Activated T-helper 9 cell treated with anti-CD3 and anti-CD28 coated beads, Interleukin-2, amount 50 U/mL, for 16 hours (primary cell): ENCODE results near the gene KLHL25.

Experiments
- DNase-seq: peaks from one replicate; pipeline ENCODE4 v3.0.0-alpha.2; 2020; ENCODE audit warnings: low read depth

The KLHL25 gene

GRCh38 chr15:85748176-85748575 lies 46.5 kb downstream of the KLHL25 start:
- no peak for DNase-seq

- no peak for DNase-seq
Measured at GRCh38 chr15:85746641-85747040, 48.1 kb downstream of the KLHL25 start.

DNA sequence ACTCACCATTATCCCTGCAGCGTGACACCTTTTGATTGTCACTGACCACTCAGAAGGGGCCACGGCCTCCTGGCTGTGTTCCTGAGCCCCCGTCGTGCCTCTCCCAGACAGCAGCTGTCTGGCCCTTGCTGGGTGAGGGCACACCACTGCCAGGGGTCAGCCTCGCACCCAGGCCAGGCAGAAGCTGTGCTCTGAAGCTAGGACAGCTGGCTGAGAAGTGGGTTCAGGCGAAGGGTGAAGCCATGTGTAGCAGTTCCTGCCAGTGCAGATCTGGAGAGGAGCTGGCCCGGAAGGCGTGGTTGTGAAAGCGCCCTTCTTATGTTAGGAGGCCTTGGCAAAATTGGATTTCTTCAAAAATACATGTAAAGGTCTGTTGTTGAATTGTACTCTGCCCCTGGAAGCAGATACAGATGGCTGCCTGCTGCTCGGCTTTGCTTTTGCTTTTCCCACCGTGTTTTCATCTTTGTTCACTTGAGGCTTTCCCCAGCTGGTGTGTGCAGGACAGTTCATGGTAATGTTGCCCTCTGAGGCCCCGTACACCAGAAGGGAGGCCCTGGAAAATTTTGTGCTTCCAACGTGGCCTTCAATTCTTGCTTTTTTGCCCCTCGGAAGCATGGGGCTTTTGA lies 49.1 kb downstream of the KLHL25 start:
- DNase-seq: no peak

DNA sequence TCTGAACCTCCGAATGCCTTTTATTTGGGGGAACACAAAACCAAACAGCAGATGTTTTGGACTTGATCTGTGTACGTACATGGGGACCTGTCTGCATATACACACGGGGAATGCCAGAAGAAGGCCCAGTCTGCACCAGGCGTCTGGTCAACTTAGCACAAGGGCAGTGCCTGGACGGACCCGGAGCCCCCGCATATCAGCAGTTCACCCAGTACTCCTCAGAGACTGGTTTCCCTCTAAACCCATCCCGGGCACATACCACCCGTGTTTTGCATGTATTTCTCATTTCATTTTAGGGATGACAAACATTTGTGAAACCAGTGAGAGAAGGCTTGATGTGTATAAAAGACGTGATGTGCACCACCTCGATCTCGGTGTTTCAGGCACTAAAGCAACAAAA lies 49.7 kb downstream of the KLHL25 start:
- no peak for DNase-seq

DNA sequence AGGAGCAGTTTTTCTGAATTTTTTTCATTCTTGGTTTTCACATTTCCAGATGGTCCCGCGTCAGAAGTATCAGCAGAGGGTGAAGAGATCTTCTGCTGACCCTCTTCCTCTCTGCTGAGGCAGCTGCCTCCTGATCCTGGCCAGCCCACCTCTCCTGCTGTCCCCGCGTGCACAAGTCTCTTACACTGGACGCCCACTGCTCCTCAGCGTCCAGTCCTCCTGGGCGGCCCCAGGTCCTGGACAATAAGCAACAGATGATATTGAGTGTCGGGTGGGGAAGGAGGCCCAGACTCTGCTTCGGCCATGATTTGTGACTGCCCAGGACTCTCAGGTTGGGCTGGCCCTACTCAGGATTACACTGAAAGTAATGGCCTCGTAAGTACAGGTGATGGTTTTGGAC lies 50.1 kb downstream of the KLHL25 start:
- DNase-seq: no peak

GRCh38 chr15:85743392-85744055 lies 51.2 kb downstream of the KLHL25 start:
- no peak for DNase-seq

GRCh38 chr15:85742186-85742821 lies 52.4 kb downstream of the KLHL25 start:
- DNase-seq: no peak

DNA sequence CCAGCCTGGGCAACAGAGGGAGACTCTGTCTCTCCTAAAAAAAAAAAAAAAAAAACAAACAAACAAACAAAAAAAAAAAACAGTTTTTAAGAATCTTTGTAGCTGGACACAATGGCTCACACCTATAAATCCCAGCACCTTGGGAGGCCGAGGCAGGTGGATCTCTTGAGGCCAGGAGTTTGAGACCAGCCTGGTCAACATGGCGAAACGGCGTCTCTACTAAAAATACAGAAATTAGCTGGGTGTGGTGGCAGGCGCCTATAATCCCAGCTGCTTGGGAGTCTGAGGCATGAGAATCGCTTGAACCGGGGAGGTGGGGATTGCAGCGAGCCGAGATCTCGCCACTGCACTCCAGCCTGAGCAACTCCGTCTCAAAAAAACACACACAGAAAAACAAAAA lies 53.1 kb downstream of the KLHL25 start:
- DNase-seq: no peak

DNA sequence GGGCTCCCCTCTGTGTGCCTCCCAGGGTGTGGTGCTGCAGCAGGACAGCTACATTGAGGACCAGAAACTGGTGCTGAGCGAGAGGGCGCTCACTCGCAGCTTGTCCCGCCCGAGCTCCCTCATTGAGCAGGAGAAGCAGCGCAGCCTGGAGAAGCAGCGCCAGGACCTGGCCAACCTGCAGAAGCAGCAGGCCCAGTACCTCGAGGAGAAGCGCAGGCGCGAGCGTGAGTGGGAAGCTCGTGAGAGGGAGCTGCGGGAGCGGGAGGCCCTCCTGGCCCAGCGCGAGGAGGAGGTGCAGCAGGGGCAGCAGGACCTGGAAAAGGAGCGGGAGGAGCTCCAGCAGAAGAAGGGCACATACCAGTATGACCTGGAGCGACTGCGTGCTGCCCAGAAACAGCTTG lies 53.7 kb downstream of the KLHL25 start:
- DNase-seq: no peak

GRCh38 chr15:85737061-85737460 lies 57.7 kb downstream of the KLHL25 start:
- no peak for DNase-seq

GRCh38 chr15:85733416-85733815 lies 61.3 kb downstream of the KLHL25 start:
- DNase-seq: no peak

DNA sequence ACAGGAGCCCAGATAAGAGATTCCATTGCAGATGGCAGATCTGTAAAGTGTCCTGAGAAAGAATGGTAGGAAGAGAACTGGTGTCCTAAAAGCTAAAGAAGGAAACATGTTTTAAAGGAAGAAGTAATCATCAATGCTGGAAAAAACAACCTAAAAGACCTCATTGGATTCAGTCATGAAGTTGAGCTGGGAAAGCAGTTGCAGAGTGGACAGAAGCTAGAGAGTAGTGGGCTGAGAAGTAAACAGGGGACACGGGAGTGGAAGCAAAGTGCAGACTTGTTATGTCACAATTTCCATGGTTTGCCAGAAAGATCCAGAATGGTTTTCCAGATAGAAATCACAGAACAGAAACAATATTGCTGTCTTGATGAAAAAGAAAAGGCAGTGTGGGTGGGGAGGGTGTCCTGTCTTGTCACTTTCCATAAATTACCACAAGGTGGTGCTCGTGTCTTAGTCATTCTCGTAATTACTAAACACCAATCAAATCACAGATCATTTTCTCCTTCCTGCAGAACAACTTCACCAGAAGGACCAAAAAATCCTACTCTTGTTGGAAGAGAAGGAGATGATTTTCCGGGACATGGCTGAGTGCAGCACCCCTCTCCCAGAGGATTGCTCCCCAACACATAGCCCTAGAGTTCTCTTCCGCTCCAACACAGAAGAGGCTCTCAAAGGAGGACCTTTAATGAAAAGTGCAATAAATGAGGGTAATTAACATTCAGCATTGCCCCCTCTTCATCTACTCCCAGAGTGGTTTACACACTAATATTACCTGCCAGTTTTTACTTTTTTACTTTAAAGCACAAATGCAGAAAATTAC lies 64.5 kb downstream of the KLHL25 start:
- no peak for DNase-seq

DNA sequence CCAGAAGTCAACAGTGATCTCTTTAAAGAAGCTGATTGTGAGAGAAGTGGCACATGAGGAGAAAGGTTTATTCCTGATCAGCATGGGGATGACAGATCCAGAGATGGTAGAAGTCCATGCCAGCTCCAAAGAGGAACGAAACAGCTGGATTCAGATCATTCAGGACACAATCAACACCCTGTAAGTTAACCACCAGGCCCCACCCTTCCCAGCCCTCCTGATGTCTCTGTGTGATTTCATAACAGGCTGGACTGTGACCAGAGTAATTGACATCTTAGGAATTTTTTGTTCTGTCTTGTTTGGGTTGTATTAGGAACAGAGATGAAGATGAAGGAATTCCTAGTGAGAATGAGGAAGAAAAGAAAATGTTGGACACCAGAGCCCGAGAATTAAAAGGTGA lies 67.7 kb downstream of the KLHL25 start:
- DNase-seq: no peak

GRCh38 chr15:85726454-85726853 lies 68.3 kb downstream of the KLHL25 start:
- DNase-seq: no peak

DNA sequence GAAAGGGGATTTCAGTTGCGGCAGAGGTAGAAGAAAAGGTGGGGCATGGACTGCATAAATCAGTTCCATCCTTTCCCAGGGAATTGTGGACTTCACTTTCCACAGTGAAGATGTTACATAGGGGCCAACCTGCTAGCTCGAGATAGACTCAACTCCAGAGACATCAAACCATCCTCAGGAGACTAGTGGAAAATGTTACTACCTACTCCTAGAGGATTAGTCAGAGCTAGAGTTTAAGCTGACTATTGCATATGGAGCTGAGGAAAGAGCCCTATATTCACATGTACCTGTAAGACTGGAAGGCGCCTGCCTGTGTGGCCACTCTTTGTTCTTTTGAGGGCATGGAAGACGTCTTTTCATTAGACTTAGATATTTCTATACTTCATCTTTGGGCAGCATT lies 69.2 kb downstream of the KLHL25 start:
- DNase-seq: no peak

DNA sequence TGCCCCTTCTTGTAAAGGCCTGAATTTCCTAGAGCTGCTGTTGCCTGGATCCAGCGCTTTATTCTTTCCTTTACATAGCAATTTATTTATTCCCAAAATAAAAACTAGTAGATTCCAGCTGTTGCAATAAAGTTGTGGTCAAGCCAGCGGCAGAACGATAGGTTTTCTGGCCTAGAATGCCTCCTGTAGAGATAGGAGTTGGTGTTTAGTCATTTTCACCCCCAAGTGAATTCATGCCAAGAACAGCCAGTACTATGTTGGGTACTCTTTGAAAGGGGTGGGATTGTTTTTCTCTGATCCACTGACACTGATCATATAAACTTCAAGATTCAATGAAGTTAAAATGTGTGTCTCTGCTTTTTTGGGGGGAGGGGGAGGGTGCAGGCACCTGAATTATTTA lies 69.7 kb downstream of the KLHL25 start:
- no peak for DNase-seq

DNA sequence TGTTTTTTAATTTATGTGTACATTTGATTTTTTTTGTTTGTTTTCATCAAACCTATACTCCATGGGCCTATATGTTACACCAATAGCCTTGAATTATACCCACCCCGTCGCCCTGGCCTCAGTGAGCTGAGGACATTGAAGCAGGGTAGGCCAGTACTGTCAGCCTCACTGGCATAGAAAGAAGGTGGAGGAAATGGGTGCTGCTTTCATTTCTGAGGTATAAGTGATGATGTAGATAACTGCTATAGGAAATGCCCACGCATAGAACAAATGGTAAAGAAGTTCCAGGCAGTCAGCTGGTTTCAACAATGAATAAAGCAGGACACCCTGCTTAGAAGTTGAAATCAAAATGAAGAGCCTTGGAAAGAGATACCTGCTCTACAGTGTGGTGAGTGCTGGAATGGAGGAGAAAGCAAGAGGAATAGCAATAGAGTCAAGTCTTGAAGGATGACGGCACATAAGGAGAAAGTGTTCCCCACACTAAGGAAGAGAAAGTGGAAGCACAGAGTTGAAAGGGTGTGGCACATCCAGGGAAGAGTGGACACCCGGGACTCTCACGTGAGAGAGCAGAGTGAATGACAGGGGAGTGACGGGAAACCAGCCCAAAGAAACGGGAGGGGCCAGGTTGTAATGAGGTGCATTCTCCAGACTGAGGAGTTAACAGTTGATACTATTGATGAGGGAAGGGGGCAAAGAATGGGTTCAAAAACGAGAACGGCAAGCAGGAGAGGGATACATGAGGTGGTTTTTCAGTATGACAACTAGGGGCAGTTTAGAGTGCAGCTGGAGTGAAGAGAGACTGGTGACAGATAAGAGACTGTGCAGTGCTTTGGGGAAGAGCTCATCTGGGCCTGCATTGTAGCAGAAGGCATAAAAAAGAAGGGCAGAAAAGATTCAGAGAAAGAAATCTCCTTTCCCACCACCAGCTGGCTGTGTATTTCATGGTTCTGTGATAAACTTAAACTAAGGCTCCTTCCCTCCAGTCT lies 70.5 kb downstream of the KLHL25 start:
- no peak for DNase-seq

DNA sequence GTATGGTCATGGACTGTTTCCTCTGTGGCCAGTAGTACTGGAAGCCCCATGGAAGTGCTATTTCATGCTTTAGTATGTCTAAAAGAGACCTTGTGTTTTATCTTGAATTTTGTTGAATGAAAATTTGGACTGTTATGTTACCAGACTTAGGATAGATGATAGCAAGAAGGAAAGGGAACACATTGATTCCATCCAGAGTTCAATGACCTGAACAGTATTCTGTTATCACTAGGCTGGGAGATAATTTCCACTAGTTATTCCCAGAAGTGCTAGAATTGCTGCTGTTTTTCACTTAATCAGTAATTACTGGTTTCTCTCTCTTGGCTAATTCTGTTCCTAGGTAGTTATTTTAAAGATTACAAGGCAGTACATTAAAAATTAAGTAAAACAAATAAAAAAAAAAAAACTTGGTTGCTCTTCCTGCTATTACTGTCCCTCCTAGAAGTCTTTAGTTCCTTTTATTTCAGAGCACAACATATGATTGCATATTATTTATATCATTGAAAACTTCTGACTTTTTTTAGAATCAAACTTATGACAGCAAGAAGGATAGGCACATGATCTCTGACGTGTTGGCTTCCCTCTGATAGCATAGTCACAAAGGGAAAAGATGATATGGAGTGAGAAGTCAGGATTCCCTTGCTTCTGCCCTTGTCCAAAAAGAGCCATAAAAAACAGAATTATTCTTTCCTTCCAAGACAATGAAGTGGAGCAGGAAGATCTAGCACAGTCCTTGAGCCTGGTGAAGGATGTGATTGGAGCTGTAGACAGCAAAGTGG lies 72.2 kb downstream of the KLHL25 start:
- no peak for DNase-seq

- no peak for DNase-seq
Measured at GRCh38 chr15:85718981-85719380, 75.7 kb downstream of the KLHL25 start.

DNA sequence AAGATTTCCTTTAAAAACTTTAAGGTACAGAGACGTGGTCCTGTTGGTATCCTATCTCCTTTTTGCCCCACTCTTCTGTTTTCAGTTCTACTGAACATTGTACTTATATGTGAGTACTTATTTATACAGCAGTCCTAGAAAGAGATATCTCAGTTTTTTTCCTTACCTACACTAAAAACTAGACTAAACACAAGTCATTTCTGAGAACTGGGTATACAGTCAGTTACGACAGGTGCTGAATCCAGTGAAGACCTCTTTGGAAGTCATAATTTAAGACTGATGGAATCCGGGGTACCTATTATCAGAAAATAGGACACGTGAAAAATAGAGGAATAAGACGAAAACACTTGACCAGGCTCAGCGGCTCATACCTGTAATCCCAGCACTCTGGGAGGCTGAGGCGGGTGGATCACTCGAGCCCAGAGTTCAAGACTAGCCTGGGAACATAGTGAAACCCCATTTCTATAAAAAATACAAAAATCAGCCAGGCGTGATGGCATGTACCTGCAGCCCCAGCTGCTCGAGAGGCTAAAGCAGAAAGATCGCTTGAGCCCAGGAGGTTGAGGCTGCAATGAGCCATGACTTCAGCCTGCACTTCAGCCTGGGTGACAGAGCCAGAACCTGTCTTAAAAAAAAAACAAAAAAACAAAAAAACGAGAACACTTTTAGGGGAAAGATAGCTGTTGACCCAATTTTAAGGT lies 76.3 kb downstream of the KLHL25 start:
- DNase-seq: no peak
